Vagina (tissue), 2 donors: ENCODE measurements around the gene PODXL. TPM values are rescaled to one million over a fixed set of nuclear protein-coding genes. Genes with fewer than 3 reads are reported as not detected.
A peak's percentile ranks its signal among the peaks of the same experiment; 100 is the strongest.
"Not testable (repeated sequence)": the region's sequence is repeated elsewhere in the genome, so short reads cannot be mapped to it uniquely, and the experiment has no call there.

Experiments used
- DNase-seq, 2 donors: peaks; one replicate each; pipeline ENCODE4 v3.0.0-alpha.2; 2017; ENCODE audit errors: extremely low spot score in 2 of 2
- H3K27ac ChIP-seq: fragments of 200-600 bp; sonication (generic); one replicate; pipeline ENCODE4 v1.5.1; 2019
- H3K27me3 ChIP-seq: fragments of 200-600 bp; sonication (generic); one replicate; pipeline ENCODE4 v1.5.1; 2019
- H3K36me3 ChIP-seq, 2 donors: fragments of 200-600 bp; sonication (generic); one replicate each; pipeline ENCODE4 v1.5.1; 2017 to 2019
- H3K4me1 ChIP-seq: fragments of 200-600 bp; sonication (generic); one replicate; pipeline ENCODE4 v1.5.1; 2019
- H3K4me3 ChIP-seq, 2 donors: fragments of 200-600 bp; sonication (generic); 1 replicate in 1 of 2; 2 replicates in 1 of 2; pipeline ENCODE4 v1.5.1; 2016 to 2019
- H3K9me3 ChIP-seq: fragments of 200-600 bp; sonication (generic); one replicate; pipeline ENCODE4 v1.5.1; 2019
- CTCF ChIP-seq, 3 experiments: fragments of 450-650 bp in 2 of 3; fragments of 200-600 bp in 1 of 3; sonication (generic) in 1 of 3; IDR thresholded peaks; one replicate each; pipeline ENCODE4 v1.5.1; 2017 to 2019; ENCODE audit warnings: antibody characterized with exemption in 3 of 3, mild to moderate bottlenecking in 2 of 3, moderate library complexity in 2 of 3
- POLR2A ChIP-seq, 2 donors: fragments of 450-650 bp; IDR thresholded peaks; one replicate each; pipeline ENCODE4 v1.6.1; 2017; ENCODE audit warnings: antibody characterized with exemption in 2 of 2, mild to moderate bottlenecking in 2 of 2, moderate library complexity in 2 of 2
- POLR2AphosphoS5 ChIP-seq, 2 donors: sonication (generic); formaldehyde crosslinking; IDR thresholded peaks; one replicate each; pipeline ENCODE4 v1.9.0; 2017; ENCODE audit warnings: antibody characterized with exemption in 2 of 2, mild to moderate bottlenecking in 2 of 2, low read depth in 1 of 2; ENCODE audit not compliant: insufficient read depth in 1 of 2
- intact Hi-C: fragments of 100-400 bp; cut with DNase I; formaldehyde crosslinking; loops from one replicate; pipeline ENCODE4 v1.15.1; 2023
- total RNA-seq: library from RNA; depleted of rRNA; stranded (reverse); fragments of >200 nt; gene quantifications from one replicate; pipeline ENCODE4 v1.2.3, GENCODE V29; 2016

Gene PODXL
- total RNA-seq, 1 donor from 2014 or later = 26.0 TPM

GRCh38 chr7:131508754-131509486, 47.5 kb downstream of the PODXL start:
- Histone ChIP-seq H3K27ac (no peak overlapping the region), H3K4me3 (no peak overlapping the region), H3K9me3 (no peaks in the 10 kb centered on the region), H3K4me1 (peaks cover 14% of the 10 kb centered on the region), H3K36me3 (no peaks in the 10 kb centered on the region), H3K27me3 (no peaks in the 10 kb centered on the region)
- no peak for DNase-seq
- TF ChIP-seq CTCF (IDR thresholded peaks at IDR 0.05) = no peak
- no peak for TF ChIP-seq POLR2AphosphoS5 (IDR thresholded peaks at IDR 0.05; ENCODE audit: insufficient read depth in 1 of 2, low read depth in 1 of 2)
- TF ChIP-seq POLR2A (IDR thresholded peaks at IDR 0.05) = no peak
- intact Hi-C loops = loop anchor here (5.0 kb wide), 1 partner anchor 148 kb away; no protein-coding TSS in a partner anchor

DNA sequence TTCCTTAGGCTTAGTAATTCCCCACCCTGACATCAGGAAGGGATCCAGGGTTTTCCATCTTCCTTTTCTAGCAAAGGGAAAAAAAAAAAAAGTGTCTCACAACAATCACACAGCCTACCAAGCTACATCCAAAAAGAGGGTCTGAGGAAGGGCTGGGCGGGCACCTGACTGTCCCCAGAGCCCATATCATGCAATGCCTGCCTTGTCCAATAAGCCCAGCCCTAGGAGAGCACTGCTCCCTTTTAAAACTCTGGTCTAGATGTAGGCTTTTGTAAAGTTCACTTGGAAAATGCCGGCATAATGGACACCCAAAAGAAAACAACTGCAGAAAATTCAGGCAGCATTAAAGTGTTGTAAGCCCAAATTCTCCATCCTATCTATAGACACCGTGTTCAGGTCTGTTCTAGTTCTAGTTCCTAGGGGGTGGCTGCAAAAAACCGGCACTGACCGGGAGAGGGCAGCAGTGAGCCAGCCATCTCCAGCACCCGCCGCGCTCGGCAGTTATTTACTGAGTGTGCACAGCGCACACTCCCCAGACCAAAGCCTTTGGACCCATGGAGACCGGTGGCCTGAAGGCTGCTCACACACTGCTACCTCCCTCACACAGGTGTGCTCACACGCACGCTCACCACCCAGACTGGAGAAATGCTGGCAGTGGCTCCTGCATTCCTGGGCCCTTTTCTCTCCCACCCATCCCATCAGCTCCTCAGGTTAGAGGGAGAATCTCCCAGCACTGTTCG, 48.7 kb downstream of the PODXL start:
- H3K36me3 ChIP-seq = no peaks in the 10 kb centered on the region
- H3K27ac ChIP-seq = no peak overlapping the region

GRCh38 chr7:131506597-131506996, 49.8 kb downstream of the PODXL start:
- no peak for DNase-seq
- no peak overlapping the region for H3K27ac ChIP-seq
- no peak overlapping the region for H3K4me3 ChIP-seq
- intact Hi-C loops = loop anchor here (5.0 kb wide), 1 partner anchor 151 kb away; no protein-coding TSS in a partner anchor
- H3K4me1 ChIP-seq = peaks cover 24% of the 10 kb centered on the region
- no peaks in the 10 kb centered on the region for H3K9me3 ChIP-seq
- no peaks in the 10 kb centered on the region for H3K36me3 ChIP-seq
- TF ChIP-seq CTCF (IDR thresholded peaks at IDR 0.05) (no peak), POLR2A (IDR thresholded peaks at IDR 0.05) (no peak)
- H3K27me3 ChIP-seq = no peaks in the 10 kb centered on the region

More for the DNA sequence above, 48.7 kb downstream of the PODXL start:
- Histone ChIP-seq H3K4me3 (no peak overlapping the region), H3K9me3 (no peaks in the 10 kb centered on the region), H3K27me3 (no peaks in the 10 kb centered on the region), H3K4me1 (peaks cover 24% of the 10 kb centered on the region)
- intact Hi-C loops = loop anchor here (5.0 kb wide), 1 partner anchor 150 kb away; no protein-coding TSS in a partner anchor
- TF ChIP-seq POLR2AphosphoS5 (IDR thresholded peaks at IDR 0.05; ENCODE audit: insufficient read depth in 1 of 2, low read depth in 1 of 2) = peak in 1 of 2 donors; percentile 13
- TF ChIP-seq CTCF (IDR thresholded peaks at IDR 0.05) = peak; percentile 82 to 89 (median 88)
- TF ChIP-seq POLR2A (IDR thresholded peaks at IDR 0.05) = no peak
- DNase-seq = no peak

DNA sequence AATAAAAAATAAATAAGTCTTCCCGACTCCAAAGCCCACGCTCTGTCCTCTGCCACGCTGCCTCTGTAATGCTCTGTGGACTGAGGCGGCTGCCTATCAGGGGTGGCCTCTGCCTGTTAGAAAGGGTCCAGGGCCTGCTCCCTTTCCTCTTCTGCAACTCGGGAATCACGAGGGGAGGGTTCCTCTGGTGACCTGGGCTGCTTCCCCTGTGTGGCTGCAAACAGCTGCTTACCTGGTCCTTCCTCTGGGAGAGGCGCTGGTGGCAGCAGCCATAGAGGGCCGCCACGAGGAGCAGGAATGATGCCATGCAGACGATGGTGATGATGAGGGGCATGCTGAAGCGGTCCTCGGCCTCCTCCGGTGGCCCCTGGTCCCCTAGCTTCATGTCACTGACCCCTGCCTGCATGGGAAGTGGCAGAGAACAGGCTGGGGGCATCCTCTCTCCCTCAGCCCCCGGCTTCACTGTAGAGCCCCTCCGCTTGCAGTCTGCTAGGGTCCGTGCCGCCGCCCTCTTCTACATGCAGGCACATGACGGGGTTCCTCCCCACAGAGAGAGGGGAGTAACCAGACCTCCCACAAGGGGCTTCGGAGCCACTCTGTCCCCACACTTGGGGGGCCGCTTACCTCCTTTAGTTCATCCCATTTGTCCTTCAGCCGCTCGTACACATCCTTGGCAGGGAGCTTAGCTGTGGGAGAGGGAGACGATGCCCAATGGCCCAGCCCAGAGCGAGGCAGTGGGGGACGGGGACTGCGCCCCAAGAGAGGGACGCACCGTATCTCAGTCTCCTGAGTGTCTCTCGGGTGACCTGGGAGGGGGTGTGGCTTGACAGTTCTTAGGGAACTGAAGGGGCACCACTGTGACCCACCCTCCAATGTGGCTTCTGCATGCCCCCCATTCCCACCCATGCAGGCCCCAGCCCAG, 50.5 kb downstream of the PODXL start:
- H3K9me3 ChIP-seq = no peaks in the 10 kb centered on the region
- no peak for DNase-seq
- intact Hi-C loops = loop anchor here (5.0 kb wide), 1 partner anchor 151 kb away; no protein-coding TSS in a partner anchor
- no peak overlapping the region for H3K4me3 ChIP-seq
- H3K36me3 ChIP-seq = no peaks in the 10 kb centered on the region
- no peak for TF ChIP-seq CTCF (IDR thresholded peaks at IDR 0.05)
- TF ChIP-seq POLR2AphosphoS5 (IDR thresholded peaks at IDR 0.05; ENCODE audit: insufficient read depth in 1 of 2, low read depth in 1 of 2) = no peak
- TF ChIP-seq POLR2A (IDR thresholded peaks at IDR 0.05) = no peak
- peaks cover 23% of the 10 kb centered on the region for H3K4me1 ChIP-seq
- no peaks in the 10 kb centered on the region for H3K27me3 ChIP-seq
- no peak overlapping the region for H3K27ac ChIP-seq

DNA sequence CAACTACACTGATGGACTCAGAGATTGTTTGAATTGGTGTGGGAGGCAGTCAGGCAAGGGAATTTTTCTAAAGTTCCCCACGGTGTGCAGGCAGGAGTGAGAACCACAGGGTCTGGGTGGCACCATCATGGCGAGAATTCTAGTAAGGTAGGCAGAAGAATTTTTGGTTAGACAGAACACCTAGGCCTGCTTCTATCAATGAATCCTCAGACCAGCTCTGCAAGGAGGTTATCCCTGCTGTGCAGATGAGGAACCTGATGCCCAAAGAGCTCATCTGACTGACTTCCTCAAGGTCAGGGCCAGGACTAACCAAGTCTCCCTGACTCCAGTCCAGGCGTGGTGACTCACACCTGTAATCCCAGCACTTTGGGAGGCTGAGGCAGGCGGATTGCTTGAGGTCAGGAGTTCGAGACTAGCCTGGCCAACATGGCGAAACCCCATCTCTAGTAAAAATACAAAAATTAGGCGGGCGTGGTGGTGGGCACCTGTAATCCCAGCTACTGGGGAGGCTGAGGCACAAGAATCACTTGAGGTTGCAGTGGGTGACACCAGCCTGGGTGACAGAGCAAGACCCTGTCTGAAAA, 51.3 kb downstream of the PODXL start:
- H3K27me3 ChIP-seq, DNase-seq, H3K36me3 ChIP-seq, H3K27ac ChIP-seq, H3K4me3 ChIP-seq, H3K9me3 ChIP-seq: not testable (repeated sequence)
- peaks cover 23% of the 10 kb centered on the region for H3K4me1 ChIP-seq
- intact Hi-C loops = loop anchor here (5.0 kb wide), 1 partner anchor 152 kb away; no protein-coding TSS in a partner anchor
